ENCODE results near the gene CENATAC. TPM values are rescaled to one million over a fixed set of nuclear protein-coding genes. Genes with fewer than 3 reads are reported as not detected.

CENATAC gene
- total and polyA plus RNA-seq, 10 donors, result 27.0 to 86.2 (median 65.8) TPM

DNA sequence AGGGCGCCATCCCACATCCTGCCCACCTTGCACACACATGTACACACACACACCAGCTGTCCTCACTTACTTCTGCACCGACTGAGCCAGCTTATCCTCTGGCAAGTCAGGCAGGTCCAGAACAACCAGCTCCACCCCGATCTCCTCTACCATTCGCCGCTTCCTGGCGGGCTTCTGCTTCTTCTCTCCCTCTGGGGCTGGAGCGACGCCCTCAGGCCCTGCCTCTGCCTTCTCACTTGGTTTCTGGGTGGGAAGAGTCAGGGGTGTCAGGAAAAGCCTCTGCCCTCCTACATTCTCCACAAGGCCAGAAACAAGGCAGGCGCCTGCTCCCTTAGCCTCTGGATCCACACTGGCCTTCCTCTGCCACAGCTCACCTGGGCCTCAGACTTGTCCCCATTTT is 50.7 kb downstream of the CENATAC start:
- H3K4me3 ChIP-seq, result no peak overlapping the region
- no peak overlapping the region for H3K27ac ChIP-seq
- TF ChIP-seq, protein P1, sequence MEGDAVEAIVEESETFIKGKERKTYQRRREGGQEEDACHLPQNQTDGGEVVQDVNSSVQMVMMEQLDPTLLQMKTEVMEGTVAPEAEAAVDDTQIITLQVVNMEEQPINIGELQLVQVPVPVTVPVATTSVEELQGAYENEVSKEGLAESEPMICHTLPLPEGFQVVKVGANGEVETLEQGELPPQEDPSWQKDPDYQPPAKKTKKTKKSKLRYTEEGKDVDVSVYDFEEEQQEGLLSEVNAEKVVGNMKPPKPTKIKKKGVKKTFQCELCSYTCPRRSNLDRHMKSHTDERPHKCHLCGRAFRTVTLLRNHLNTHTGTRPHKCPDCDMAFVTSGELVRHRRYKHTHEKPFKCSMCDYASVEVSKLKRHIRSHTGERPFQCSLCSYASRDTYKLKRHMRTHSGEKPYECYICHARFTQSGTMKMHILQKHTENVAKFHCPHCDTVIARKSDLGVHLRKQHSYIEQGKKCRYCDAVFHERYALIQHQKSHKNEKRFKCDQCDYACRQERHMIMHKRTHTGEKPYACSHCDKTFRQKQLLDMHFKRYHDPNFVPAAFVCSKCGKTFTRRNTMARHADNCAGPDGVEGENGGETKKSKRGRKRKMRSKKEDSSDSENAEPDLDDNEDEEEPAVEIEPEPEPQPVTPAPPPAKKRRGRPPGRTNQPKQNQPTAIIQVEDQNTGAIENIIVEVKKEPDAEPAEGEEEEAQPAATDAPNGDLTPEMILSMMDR (IDR thresholded peaks at IDR 0.05 in 8 of 11, conservative IDR thresholded peaks at IDR 0.05 in 3 of 11), result no peak
- no peak for TF ChIP-seq POLR2AphosphoS5 (IDR thresholded peaks at IDR 0.05)
- peaks cover 0 to 14% (median 4%) of the 10 kb centered on the region in 6 donors for H3K4me1 ChIP-seq
- H3K9me3 ChIP-seq, result no peaks in the 10 kb centered on the region
- 84 to 96% (median 94%) methylated on average over 9 of the region's 9 CpGs for WGBS, 5 donors
- no peaks in the 10 kb centered on the region for H3K27me3 ChIP-seq (replicated peaks in 1 of 7)
- H3K36me3 ChIP-seq, result peaks cover 4 to 95% (median 85%) of the 10 kb centered on the region in 6 donors
- intact Hi-C loops (cut with DNase I; ENCODE audit: low total_unique reads), result no loop called here
- DNase-seq, result peak; percentile 48

GRCh38 chr11:119049081-119049480 is 51.1 kb downstream of the CENATAC start:
- intact Hi-C loops (cut with DNase I; ENCODE audit: low total_unique reads), result no loop called here
- WGBS, 5 donors, result 92 to 97% (median 93%) methylated on average over 7 of the region's 7 CpGs
- Histone ChIP-seq H3K9me3 (no peaks in the 10 kb centered on the region), H3K4me1 (peaks cover 0 to 17% (median 4%) of the 10 kb centered on the region in 6 donors), H3K36me3 (peaks cover 4 to 100% (median 89%) of the 10 kb centered on the region in 6 donors), H3K4me3 (no peak overlapping the region), H3K27ac (no peak overlapping the region), H3K27me3 (replicated peaks in 1 of 7) (no peaks in the 10 kb centered on the region)
- peak; percentile 60 for DNase-seq
- TF ChIP-seq, protein P1 (IDR thresholded peaks at IDR 0.05 in 8 of 11, conservative IDR thresholded peaks at IDR 0.05 in 3 of 11), result no peak
- TF ChIP-seq POLR2AphosphoS5 (IDR thresholded peaks at IDR 0.05) (no peak), POLR2A (IDR thresholded peaks at IDR 0.05) (no peak)

DNA sequence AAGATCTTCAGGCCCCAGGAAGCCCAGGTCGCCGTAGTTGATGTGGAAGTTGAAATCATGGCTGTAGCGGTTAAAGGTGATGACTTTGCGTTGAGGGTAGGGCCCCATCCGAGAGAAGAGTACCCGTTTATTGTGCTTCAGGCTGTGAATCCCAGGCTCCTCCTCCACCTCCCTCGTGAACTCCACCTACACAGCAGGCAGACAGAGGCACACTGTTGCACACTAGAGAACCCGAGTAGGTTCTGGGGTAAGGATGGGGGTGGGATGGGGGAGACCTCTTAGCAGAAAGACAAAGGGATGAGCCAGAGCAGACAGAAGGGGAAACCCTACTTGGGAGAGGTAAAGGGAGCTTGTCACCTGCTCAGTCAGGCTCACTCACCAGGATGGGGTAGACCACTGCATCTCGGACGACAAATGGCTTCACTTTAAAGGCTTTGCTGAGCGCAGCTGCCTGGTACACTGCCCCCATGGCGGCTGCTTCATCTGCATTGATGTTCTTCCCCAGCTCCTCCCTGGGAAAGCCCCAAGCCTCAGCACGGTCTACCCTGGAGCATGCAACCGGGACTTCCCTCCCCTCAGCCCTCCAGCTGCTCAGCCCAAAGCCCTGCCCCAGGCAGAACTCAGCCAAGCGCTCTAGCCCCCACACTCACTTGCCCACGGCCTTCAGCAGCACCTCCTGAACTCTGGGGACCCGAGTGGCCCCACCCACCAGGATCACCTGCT is 53.7 kb downstream of the CENATAC start:
- 62 to 74% (median 72%) methylated on average over 17 of the region's 17 CpGs for WGBS, 5 donors
- H3K27ac ChIP-seq, result no peak overlapping the region
- peaks cover 13 to 42% (median 19%) of the 10 kb centered on the region in 6 donors for H3K4me1 ChIP-seq
- H3K36me3 ChIP-seq, result peaks cover 4 to 89% (median 84%) of the 10 kb centered on the region in 6 donors
- intact Hi-C loops (cut with DNase I; ENCODE audit: low total_unique reads), result no loop called here
- peak; percentile 72 for DNase-seq
- H3K9me3 ChIP-seq, result no peaks in the 10 kb centered on the region
- no peak overlapping the region for H3K4me3 ChIP-seq
- no peaks in the 10 kb centered on the region for H3K27me3 ChIP-seq (replicated peaks in 1 of 7)
- TF ChIP-seq, protein P1 (IDR thresholded peaks at IDR 0.05 in 8 of 11, conservative IDR thresholded peaks at IDR 0.05 in 3 of 11), result no peak
- TF ChIP-seq POLR2AphosphoS5 (IDR thresholded peaks at IDR 0.05), result peak in 1 of 3 donors; percentile 19

- WGBS, 5 donors, result 89 to 94% (median 90%) methylated on average over 22 to 23 of the region's 23 CpGs
- H3K36me3 ChIP-seq, result peaks cover 4 to 82% (median 77%) of the 10 kb centered on the region in 6 donors
- no peak overlapping the region for H3K4me3 ChIP-seq
- DNase-seq, result peak; percentile 42
- H3K27me3 ChIP-seq (replicated peaks in 1 of 7), result no peaks in the 10 kb centered on the region
- no peaks in the 10 kb centered on the region for H3K9me3 ChIP-seq
- no peak overlapping the region for H3K27ac ChIP-seq
- H3K4me1 ChIP-seq, result peaks cover 13 to 45% (median 19%) of the 10 kb centered on the region in 6 donors
- intact Hi-C loops (cut with DNase I; ENCODE audit: low total_unique reads), result no loop called here
- TF ChIP-seq, protein P1 (IDR thresholded peaks at IDR 0.05 in 8 of 11, conservative IDR thresholded peaks at IDR 0.05 in 3 of 11), result no peak
- TF ChIP-seq POLR2AphosphoS5 (IDR thresholded peaks at IDR 0.05), result no peak
- no peak for TF ChIP-seq POLR2A (IDR thresholded peaks at IDR 0.05)
These were observed 54.4 kb downstream of the CENATAC start for GRCh38 chr11:119052163-119052814.
